ENCODE results near the gene GK. TPM values are rescaled to one million over a fixed set of nuclear protein-coding genes. Genes with fewer than 3 reads are reported as not detected.

The GK gene
- total and polyA plus RNA-seq, 2 of the 8 experiments (the other 6 are each of a cell fraction or from before 2014, with no cell fraction given), result 2.9 to 11.2 TPM

DNA sequence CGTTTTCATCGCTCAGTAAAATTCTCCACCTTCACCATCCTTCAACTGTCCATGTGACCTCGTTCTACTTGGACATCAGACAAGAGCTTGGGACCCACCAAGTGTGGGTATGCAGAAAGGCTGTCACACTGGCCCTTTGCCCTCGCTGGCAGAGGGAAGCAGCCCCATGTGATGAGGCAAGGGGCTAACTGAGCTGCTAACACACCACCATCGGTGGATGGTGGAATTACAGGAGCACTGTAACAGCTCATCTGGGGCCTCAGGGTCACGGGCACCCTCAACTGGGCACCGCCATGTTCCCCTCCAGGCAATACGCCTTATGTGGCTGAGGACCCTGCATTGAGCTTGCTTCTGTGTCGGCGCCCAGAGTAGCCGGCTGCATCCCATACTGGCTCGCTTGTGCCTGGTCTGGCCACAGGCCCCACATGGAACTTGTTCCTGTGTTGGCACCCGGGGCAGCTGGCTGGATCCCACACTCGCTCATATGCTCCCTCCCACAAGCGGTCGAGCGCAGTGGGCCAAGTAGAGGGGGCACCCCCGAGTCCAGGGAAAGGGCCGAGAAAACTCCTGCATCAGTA lies 126.3 kb downstream of the GK start:
- Histone ChIP-seq H2AK5ac (ENCODE audit: low read depth, low read length) (no peak overlapping the region), H3K18ac (ENCODE audit: extremely low read depth, low read length) (no peak overlapping the region), H4K8ac (ENCODE audit: extremely low read depth, insufficient read depth, low read length) (no peak overlapping the region), H2AFZ (ENCODE audit: low read length) (no peak overlapping the region), H2BK12ac (ENCODE audit: low read depth, low read length) (no peak overlapping the region), H3K27ac (ENCODE audit: low read depth, low read length) (no peak overlapping the region), H3K27me3 (replicated peaks in 1 of 4; ENCODE audit: control insufficient read depth in 3 of 4, extremely low read depth in 1 of 4, insufficient read depth in 3 of 4, low read length in 3 of 4) (no peaks in the 10 kb centered on the region), H2BK15ac (ENCODE audit: low read length) (no peak overlapping the region), H3K4me3 (ENCODE audit: extremely low read depth in 1 of 4, insufficient read depth in 2 of 4, low read depth in 3 of 4, low read length in 4 of 4) (no peak overlapping the region), H2BK5ac (ENCODE audit: low read depth, low read length) (no peak overlapping the region), H3K23ac (ENCODE audit: insufficient read length) (no peak overlapping the region), H4K5ac (ENCODE audit: insufficient read length, low read depth, low read length) (no peak overlapping the region), H3K14ac (ENCODE audit: insufficient read length) (no peak overlapping the region), H3K4me2 (ENCODE audit: insufficient read depth in 1 of 2, low read depth in 2 of 2, low read length in 2 of 2) (no peak overlapping the region), H3K79me2 (ENCODE audit: control insufficient read depth in 1 of 2, insufficient read depth in 2 of 2, low read length in 2 of 2) (no peaks in the 10 kb centered on the region), H3K9ac (replicated peaks in 1 of 4; ENCODE audit: extremely low read depth in 1 of 4, low read depth in 3 of 4, low read length in 3 of 4) (no peak overlapping the region), H4K91ac (replicated peaks; ENCODE audit: insufficient read length, low read length) (no peak overlapping the region), H3K23me2 (ENCODE audit: low read depth, low read length) (no peaks in the 10 kb centered on the region), H3K4me1 (replicated peaks in 1 of 4; ENCODE audit: control insufficient read depth in 3 of 4, insufficient read depth in 4 of 4, low read length in 3 of 4) (no peaks in the 10 kb centered on the region), H3K79me1 (ENCODE audit: low read depth, low read length) (no peaks in the 10 kb centered on the region), H2BK20ac (ENCODE audit: low read length) (no peak overlapping the region), H3K56ac (replicated peaks; ENCODE audit: insufficient read length, low read depth, low read length) (no peak overlapping the region), H4K20me1 (replicated peaks in 1 of 2; ENCODE audit: control insufficient read depth in 1 of 2, insufficient read depth in 2 of 2, low read length in 2 of 2) (no peaks in the 10 kb centered on the region), H2BK120ac (replicated peaks; ENCODE audit: low read depth, low read length) (no peak overlapping the region), H3K9me3 (ENCODE audit: insufficient read depth in 2 of 2, low read depth in 1 of 2, low read length in 1 of 2) (no peaks in the 10 kb centered on the region), H3K4ac (replicated peaks; ENCODE audit: insufficient read length, low read depth, low read length) (no peak overlapping the region), H3K36me3 (ENCODE audit: control insufficient read depth in 2 of 4, insufficient read depth in 4 of 4, low read length in 3 of 4) (no peaks in the 10 kb centered on the region)
- TF ChIP-seq GABPA (IDR thresholded peaks at IDR 0.05; ENCODE audit: borderline replicate concordance, insufficient read depth, low read length) (no peak), CBX5 (IDR thresholded peaks at IDR 0.05; ENCODE audit: low read depth, low read length) (no peak), PHF8 (conservative IDR thresholded peaks at IDR 0.05; ENCODE audit: low read depth, low read length) (no peak), JUN (IDR thresholded peaks at IDR 0.05; ENCODE audit: low read depth, low read length) (no peak), JUND (IDR thresholded peaks at IDR 0.05; ENCODE audit: low read length) (no peak), MAFK (IDR thresholded peaks at IDR 0.05; ENCODE audit: low read depth, low read length) (no peak), CTBP2 (IDR thresholded peaks at IDR 0.05; ENCODE audit: borderline replicate concordance, insufficient read depth, insufficient read length, low read length) (no peak), CREB1 (IDR thresholded peaks at IDR 0.05) (no peak), SP2 (IDR thresholded peaks at IDR 0.05; ENCODE audit: low read length) (no peak), EGR1 (IDR thresholded peaks at IDR 0.05; ENCODE audit: borderline replicate concordance, low read depth, low read length) (no peak), BCL11A (IDR thresholded peaks at IDR 0.05; ENCODE audit: low read depth in 2 of 2, low read length in 2 of 2) (no peak), RAD21 (IDR thresholded peaks at IDR 0.05 in 1 of 2, conservative IDR thresholded peaks at IDR 0.05 in 1 of 2; ENCODE audit: low read depth in 2 of 2, low read length in 2 of 2) (no peak)
- FAIRE-seq, result no peak
- POLR2A ChIA-PET (ENCODE audit: partially characterized antibody), result interaction anchor here (0.6 kb wide), 1 partner anchor 74 kb away, joined by 3 read pairs; no protein-coding TSS in a partner anchor
- WGBS, 2 experiments (ENCODE audit: extremely low coverage in 1 of 2, insufficient coverage in 1 of 2, insufficient read length in 1 of 2, insufficient replicate concordance in 2 of 2, low coverage in 1 of 2, low lambda C conversion rate in 2 of 2, missing lambda C conversion rate in 1 of 2), result 92% methylated on average over 8 of the region's 19 CpGs; no CpG with 5 or more reads in 1 of the 2 experiments
- no peak for DNase-seq (ENCODE audit: low read depth in 1 of 2, low spot score in 2 of 2)
- CTCF ChIA-PET (ENCODE audit: partially characterized antibody), result no interaction called here

Measured in H1 (cell line).